ENCODE data around the gene ARHGAP10.
"Not testable (repeated sequence)": the region's sequence is repeated elsewhere in the genome, so short reads cannot be mapped to it uniquely, and the experiment has no call there.

ARHGAP10 gene

DNA sequence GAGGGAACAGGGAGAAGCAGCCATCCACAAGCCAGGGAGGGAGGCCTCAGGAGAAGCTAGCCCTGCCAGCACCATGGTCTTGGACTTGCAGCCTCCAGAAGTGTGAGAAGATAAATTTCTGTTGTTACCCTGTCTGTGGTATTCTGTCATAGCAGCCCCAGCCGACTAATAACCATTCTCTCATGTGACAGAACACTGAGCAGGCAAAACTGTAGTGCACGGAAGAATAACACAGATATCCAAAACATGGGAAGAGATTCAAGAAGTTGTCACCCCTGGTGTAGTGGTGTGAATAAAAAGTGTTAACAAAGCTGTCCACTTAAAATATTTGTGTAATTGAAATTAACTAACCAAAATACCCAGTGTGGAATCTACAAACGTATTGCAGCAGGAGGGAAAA lies 265.0 kb downstream of the ARHGAP10 start:
- no peak overlapping the region for H3K23ac ChIP-seq (ENCODE audit: low read depth, low read length, poor library complexity)
- no peaks in the 10 kb centered on the region for H3K79me1 ChIP-seq (ENCODE audit: low read depth, low read length)
- no peaks in the 10 kb centered on the region for H3K27me3 ChIP-seq (ENCODE audit: control insufficient read depth in 3 of 3, insufficient read depth in 3 of 3, low read depth in 1 of 3, low read length in 3 of 3)
- H4K91ac ChIP-seq (ENCODE audit: low read depth, low read length, poor library complexity): no peak overlapping the region
- no peak overlapping the region for H3K4me2 ChIP-seq (ENCODE audit: insufficient read depth, low read length, poor library complexity, severe bottlenecking)
- H3K36me3 ChIP-seq (replicated peaks in 1 of 2; ENCODE audit: control insufficient read depth in 2 of 2, insufficient read depth in 2 of 2, low read length in 2 of 2): no peaks in the 10 kb centered on the region
- no peak overlapping the region for H2BK15ac ChIP-seq (ENCODE audit: low read length)
- H3K27ac ChIP-seq (replicated peaks; ENCODE audit: low read length): no peak overlapping the region
- H2BK5ac ChIP-seq (ENCODE audit: low read length): no peak overlapping the region
- H2AFZ ChIP-seq (ENCODE audit: low read length): no peak overlapping the region
- no peak overlapping the region for H2BK120ac ChIP-seq (ENCODE audit: low read depth, low read length)
- no peak overlapping the region for H2AK5ac ChIP-seq (ENCODE audit: low read depth, low read length)
- H3K14ac ChIP-seq (ENCODE audit: low read length): no peak overlapping the region
- no peaks in the 10 kb centered on the region for H3K4me1 ChIP-seq (ENCODE audit: control insufficient read depth in 2 of 2, insufficient read depth in 1 of 2, low read depth in 1 of 2, low read length in 2 of 2)
- H3K4ac ChIP-seq (ENCODE audit: low read length): no peak overlapping the region
- no peak overlapping the region for H3K4me3 ChIP-seq (ENCODE audit: low read length in 2 of 2)
- H2BK12ac ChIP-seq (ENCODE audit: low read length): no peak overlapping the region
- no peak overlapping the region for H4K8ac ChIP-seq (ENCODE audit: low read depth, low read length)
- WGBS, 2 donors (ENCODE audit: extremely low coverage in 2 of 2, insufficient read length in 2 of 2, insufficient replicate concordance in 1 of 2): no CpG with 5 or more reads among the region's 3 CpGs
- no peaks in the 10 kb centered on the region for H3K9me3 ChIP-seq (replicated peaks in 1 of 2; ENCODE audit: control insufficient read depth in 2 of 2, insufficient read depth in 1 of 2, low read depth in 1 of 2, low read length in 2 of 2)
- no peak overlapping the region for H3K9ac ChIP-seq (ENCODE audit: low read depth, low read length, poor library complexity)
- DNase-seq (ENCODE audit: low spot score): no peak
- H3K18ac ChIP-seq (ENCODE audit: low read length): no peak overlapping the region

DNA sequence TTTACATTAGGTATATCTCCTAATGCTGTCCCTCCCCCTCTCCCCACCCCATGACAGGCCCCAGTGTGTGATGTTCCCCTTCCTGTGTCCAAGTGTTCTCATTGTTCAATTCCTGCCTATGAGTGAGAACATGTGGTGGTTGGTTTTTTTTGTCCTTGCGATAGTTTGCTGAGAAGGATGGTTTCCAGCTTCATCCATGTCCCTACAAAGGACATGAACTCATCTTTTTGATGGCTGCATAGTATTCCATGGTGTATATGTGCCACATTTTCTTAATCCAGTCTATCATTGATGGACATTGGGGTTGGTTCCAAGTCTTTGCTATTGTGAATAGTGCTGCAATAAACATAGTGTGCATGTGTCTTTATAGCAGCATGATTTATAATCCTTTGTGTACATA lies 268.1 kb downstream of the ARHGAP10 start:
- no CpG with 5 or more reads among the region's 1 CpG for WGBS, 2 donors (ENCODE audit: extremely low coverage in 2 of 2, insufficient read length in 2 of 2, insufficient replicate concordance in 1 of 2)

DNA sequence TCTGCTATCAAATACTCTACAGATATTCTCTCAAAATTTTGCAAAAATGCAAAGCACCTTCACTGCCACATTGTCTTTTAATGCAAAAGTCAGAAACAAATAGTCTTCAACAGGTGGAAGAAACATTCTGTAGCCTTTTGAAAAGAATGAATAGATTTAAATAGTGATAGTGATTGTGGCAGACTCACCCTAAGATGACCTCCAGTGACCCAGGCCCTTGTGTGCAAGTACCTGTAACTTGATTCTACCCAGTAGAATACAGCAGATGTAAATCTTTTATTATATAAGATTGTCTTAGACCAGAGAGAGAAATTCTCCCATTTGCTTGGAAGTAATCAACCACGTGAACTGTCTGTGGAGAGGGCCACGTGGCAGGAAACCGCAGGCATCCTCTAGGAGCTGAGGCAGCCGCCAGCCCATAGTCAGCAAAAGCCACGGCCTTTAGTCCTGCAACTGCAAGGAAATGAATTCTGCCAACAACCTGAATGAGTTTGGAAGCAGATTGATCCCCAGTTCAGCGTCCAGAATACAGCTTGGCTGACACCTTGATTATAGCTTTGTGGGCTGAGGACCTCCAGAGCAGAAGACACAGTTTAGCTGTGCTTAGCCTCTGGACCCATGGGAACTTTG lies 272.5 kb downstream of the ARHGAP10 start:
- Histone ChIP-seq H3K4me2 (ENCODE audit: insufficient read depth, low read length, poor library complexity, severe bottlenecking) (no peak overlapping the region), H2AFZ (ENCODE audit: low read length) (no peak overlapping the region), H2BK15ac (ENCODE audit: low read length) (no peak overlapping the region), H2BK5ac (ENCODE audit: low read length) (no peak overlapping the region), H3K27me3 (ENCODE audit: control insufficient read depth in 3 of 3, insufficient read depth in 3 of 3, low read depth in 1 of 3, low read length in 3 of 3) (no peaks in the 10 kb centered on the region), H3K27ac (replicated peaks; ENCODE audit: low read length) (no peak overlapping the region), H3K23ac (ENCODE audit: low read depth, low read length, poor library complexity) (no peak overlapping the region), H2AK5ac (ENCODE audit: low read depth, low read length) (no peak overlapping the region), H4K91ac (ENCODE audit: low read depth, low read length, poor library complexity) (no peak overlapping the region), H3K18ac (ENCODE audit: low read length) (no peak overlapping the region), H4K8ac (ENCODE audit: low read depth, low read length) (no peak overlapping the region), H3K79me1 (ENCODE audit: low read depth, low read length) (no peaks in the 10 kb centered on the region), H3K9ac (ENCODE audit: low read depth, low read length, poor library complexity) (no peak overlapping the region), H3K9me3 (replicated peaks in 1 of 2; ENCODE audit: control insufficient read depth in 2 of 2, insufficient read depth in 1 of 2, low read depth in 1 of 2, low read length in 2 of 2) (no peaks in the 10 kb centered on the region), H2BK12ac (ENCODE audit: low read length) (no peak overlapping the region), H3K4me3 (ENCODE audit: low read length in 2 of 2) (no peak overlapping the region), H3K4me1 (ENCODE audit: control insufficient read depth in 2 of 2, insufficient read depth in 1 of 2, low read depth in 1 of 2, low read length in 2 of 2) (no peaks in the 10 kb centered on the region), H3K14ac (ENCODE audit: low read length) (no peak overlapping the region), H3K36me3 (replicated peaks in 1 of 2; ENCODE audit: control insufficient read depth in 2 of 2, insufficient read depth in 2 of 2, low read length in 2 of 2) (no peaks in the 10 kb centered on the region), H2BK120ac (ENCODE audit: low read depth, low read length) (no peak overlapping the region), H3K4ac (ENCODE audit: low read length) (no peak overlapping the region)
- DNase-seq (ENCODE audit: low spot score): no peak
- WGBS, 2 donors (ENCODE audit: extremely low coverage in 2 of 2, insufficient read length in 2 of 2, insufficient replicate concordance in 1 of 2): no CpG with 5 or more reads among the region's 6 CpGs

More for the DNA sequence above, 268.1 kb downstream of the ARHGAP10 start:
- not testable (repeated sequence) for H3K27ac ChIP-seq (replicated peaks; ENCODE audit: low read length); DNase-seq (ENCODE audit: low spot score); H3K4ac ChIP-seq (ENCODE audit: low read length); H2AFZ ChIP-seq (ENCODE audit: low read length); H2BK5ac ChIP-seq (ENCODE audit: low read length); H3K79me1 ChIP-seq (ENCODE audit: low read depth, low read length); H3K27me3 ChIP-seq (ENCODE audit: control insufficient read depth in 3 of 3, insufficient read depth in 3 of 3, low read depth in 1 of 3, low read length in 3 of 3); H3K4me1 ChIP-seq (ENCODE audit: control insufficient read depth in 2 of 2, insufficient read depth in 1 of 2, low read depth in 1 of 2, low read length in 2 of 2); H3K18ac ChIP-seq (ENCODE audit: low read length); H3K9me3 ChIP-seq (replicated peaks in 1 of 2; ENCODE audit: control insufficient read depth in 2 of 2, insufficient read depth in 1 of 2, low read depth in 1 of 2, low read length in 2 of 2); H2BK15ac ChIP-seq (ENCODE audit: low read length); H3K36me3 ChIP-seq (replicated peaks in 1 of 2; ENCODE audit: control insufficient read depth in 2 of 2, insufficient read depth in 2 of 2, low read length in 2 of 2); H4K8ac ChIP-seq (ENCODE audit: low read depth, low read length); H2BK120ac ChIP-seq (ENCODE audit: low read depth, low read length); H3K9ac ChIP-seq (ENCODE audit: low read depth, low read length, poor library complexity); H4K91ac ChIP-seq (ENCODE audit: low read depth, low read length, poor library complexity); H3K4me3 ChIP-seq (ENCODE audit: low read length in 2 of 2); H2BK12ac ChIP-seq (ENCODE audit: low read length); H2AK5ac ChIP-seq (ENCODE audit: low read depth, low read length); H3K4me2 ChIP-seq (ENCODE audit: insufficient read depth, low read length, poor library complexity, severe bottlenecking); H3K23ac ChIP-seq (ENCODE audit: low read depth, low read length, poor library complexity); H3K14ac ChIP-seq (ENCODE audit: low read length)

GRCh38 chr4:148006001-148006400 lies 274.1 kb downstream of the ARHGAP10 start:
- H3K18ac ChIP-seq (ENCODE audit: low read length): no peak overlapping the region
- no peak overlapping the region for H4K8ac ChIP-seq (ENCODE audit: low read depth, low read length)
- no peak overlapping the region for H3K9ac ChIP-seq (ENCODE audit: low read depth, low read length, poor library complexity)
- H4K91ac ChIP-seq (ENCODE audit: low read depth, low read length, poor library complexity): no peak overlapping the region
- H3K4me3 ChIP-seq (ENCODE audit: low read length in 2 of 2): no peak overlapping the region
- no peak overlapping the region for H3K27ac ChIP-seq (replicated peaks; ENCODE audit: low read length)
- H2BK5ac ChIP-seq (ENCODE audit: low read length): no peak overlapping the region
- no peaks in the 10 kb centered on the region for H3K4me1 ChIP-seq (ENCODE audit: control insufficient read depth in 2 of 2, insufficient read depth in 1 of 2, low read depth in 1 of 2, low read length in 2 of 2)
- H2BK15ac ChIP-seq (ENCODE audit: low read length): no peak overlapping the region
- no peak overlapping the region for H3K14ac ChIP-seq (ENCODE audit: low read length)
- H3K36me3 ChIP-seq (replicated peaks in 1 of 2; ENCODE audit: control insufficient read depth in 2 of 2, insufficient read depth in 2 of 2, low read length in 2 of 2): no peaks in the 10 kb centered on the region
- no peaks in the 10 kb centered on the region for H3K9me3 ChIP-seq (replicated peaks in 1 of 2; ENCODE audit: control insufficient read depth in 2 of 2, insufficient read depth in 1 of 2, low read depth in 1 of 2, low read length in 2 of 2)
- H2AK5ac ChIP-seq (ENCODE audit: low read depth, low read length): no peak overlapping the region
- H2BK12ac ChIP-seq (ENCODE audit: low read length): no peak overlapping the region
- no peak overlapping the region for H3K4me2 ChIP-seq (ENCODE audit: insufficient read depth, low read length, poor library complexity, severe bottlenecking)
- no peak overlapping the region for H2AFZ ChIP-seq (ENCODE audit: low read length)
- no peak overlapping the region for H2BK120ac ChIP-seq (ENCODE audit: low read depth, low read length)
- no CpG with 5 or more reads among the region's 11 CpGs for WGBS, 2 donors (ENCODE audit: extremely low coverage in 2 of 2, insufficient read length in 2 of 2, insufficient replicate concordance in 1 of 2)
- DNase-seq (ENCODE audit: low spot score): no peak
- no peaks in the 10 kb centered on the region for H3K79me1 ChIP-seq (ENCODE audit: low read depth, low read length)
- no peak overlapping the region for H3K4ac ChIP-seq (ENCODE audit: low read length)
- no peak overlapping the region for H3K23ac ChIP-seq (ENCODE audit: low read depth, low read length, poor library complexity)
- no peaks in the 10 kb centered on the region for H3K27me3 ChIP-seq (ENCODE audit: control insufficient read depth in 3 of 3, insufficient read depth in 3 of 3, low read depth in 1 of 3, low read length in 3 of 3)
